MM.1S (cell line): ENCODE measurements around the gene ATOH8.

ENCODE experiments used
- DNase-seq: peaks from one replicate; pipeline ENCODE4 v3.0.0-alpha.2; 2015
- H2AFZ ChIP-seq: fragments of 300-600 bp; sonication (generic); 2 replicates; pipeline ENCODE4 v1.6.0; 2016; ENCODE audit warnings: antibody characterized with exemption, low read length
- H3F3A ChIP-seq: fragments of 300-600 bp; sonication (generic); 2 replicates; pipeline ENCODE4 v1.6.1; 2016; ENCODE audit warnings: mild to moderate bottlenecking, antibody characterized with exemption, low read length, moderate library complexity, mixed read lengths; ENCODE audit not compliant: insufficient read depth
- H3K27ac ChIP-seq: fragments of 300-600 bp; sonication (generic); 2 replicates; pipeline ENCODE4 v1.5.1; 2016; ENCODE audit warnings: mild to moderate bottlenecking, low read length
- H3K27me3 ChIP-seq: fragments of 300-600 bp; sonication (generic); replicated peaks from 2 replicates; pipeline ENCODE4 v1.6.0; 2016; ENCODE audit warnings: low read length; ENCODE audit not compliant: insufficient read depth
- H3K36me3 ChIP-seq: fragments of 300-600 bp; sonication (generic); replicated peaks from 2 replicates; pipeline ENCODE4 v1.6.1; 2016; ENCODE audit warnings: mild to moderate bottlenecking, low read length, mixed read lengths; ENCODE audit not compliant: insufficient read depth
- H3K4me1 ChIP-seq: fragments of 300-600 bp; sonication (generic); 2 replicates; pipeline ENCODE4 v1.6.1; 2016; ENCODE audit warnings: low read length, mixed read lengths
- H3K4me2 ChIP-seq: fragments of 300-600 bp; sonication (generic); 2 replicates; pipeline ENCODE4 v1.6.0; 2016; ENCODE audit warnings: low read depth, low read length
- H3K4me3 ChIP-seq: fragments of 300-600 bp; sonication (generic); 2 replicates; pipeline ENCODE4 v1.5.1; 2016; ENCODE audit warnings: low read length, mixed read lengths
- H3K79me2 ChIP-seq: fragments of 300-600 bp; sonication (generic); 2 replicates; pipeline ENCODE4 v1.6.1; 2016; ENCODE audit warnings: mixed run types, low read length, mixed read lengths
- H3K9ac ChIP-seq: fragments of 300-600 bp; sonication (generic); 2 replicates; pipeline ENCODE4 v1.6.1; 2016; ENCODE audit warnings: low read length, mixed read lengths
- H3K9me2 ChIP-seq: fragments of 300-600 bp; sonication (generic); replicated peaks from 2 replicates; pipeline ENCODE4 v1.6.1; 2016; ENCODE audit warnings: mild to moderate bottlenecking, low read length, mixed read lengths; ENCODE audit not compliant: insufficient read depth
- H3K9me3 ChIP-seq: fragments of 300-600 bp; sonication (generic); replicated peaks from 2 replicates; pipeline ENCODE4 v1.6.1; 2016; ENCODE audit warnings: mild to moderate bottlenecking, low read length, mixed read lengths; ENCODE audit not compliant: insufficient read depth
- H4K20me1 ChIP-seq: fragments of 300-600 bp; sonication (generic); 2 replicates; pipeline ENCODE4 v1.6.1; 2016; ENCODE audit warnings: mild to moderate bottlenecking, low read length, moderate library complexity, mixed read lengths; ENCODE audit not compliant: insufficient read depth
- EZH2 ChIP-seq: fragments of 300-600 bp; sonication (generic); optimal IDR thresholded peaks from 2 replicates; pipeline ENCODE3; 2017; ENCODE audit warnings: low read depth, mild to moderate bottlenecking, antibody characterized with exemption, low read length, mixed read lengths
- EZH2phosphoT487 ChIP-seq: fragments of 300-600 bp; sonication (generic); IDR thresholded peaks from 2 replicates; pipeline ENCODE4 v1.6.1; 2018; ENCODE audit warnings: antibody characterized with exemption, low read length
- TF ChIP-seq, protein P1 (sequence below): fragments of 300-600 bp; sonication (generic); IDR thresholded peaks from 2 replicates; pipeline ENCODE4 v1.5.1; 2016; ENCODE audit warnings: antibody characterized with exemption, low read length, mixed read lengths

The ATOH8 gene

DNA sequence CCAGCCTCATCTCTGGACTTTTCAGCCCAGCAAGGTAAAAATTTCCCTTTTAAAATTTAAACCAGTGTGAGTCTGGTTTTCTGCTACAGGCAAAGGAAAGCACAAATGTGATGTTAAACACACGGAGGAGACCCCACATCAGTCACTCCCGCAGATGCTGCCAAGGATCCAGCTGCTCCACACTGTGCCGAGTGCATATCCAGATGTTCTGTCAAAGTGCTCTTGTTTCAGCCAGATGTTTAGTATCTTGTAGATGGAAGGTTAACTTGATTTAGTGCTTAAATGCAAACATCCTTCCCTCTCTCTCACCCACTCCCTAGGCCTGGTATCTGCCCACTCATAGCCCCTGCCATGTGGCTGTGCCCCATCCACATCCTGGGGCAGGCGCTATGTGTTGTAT is 15.8 kb upstream of the ATOH8 start:
- Histone ChIP-seq H3K4me3 (no peak overlapping the region), H3K36me3 (no peaks in the 10 kb centered on the region), H3K27me3 (no peaks in the 10 kb centered on the region), H3K4me1 (no peaks in the 10 kb centered on the region), H3K9me3 (no peaks in the 10 kb centered on the region), H3K9ac (no peak overlapping the region), H3K79me2 (no peaks in the 10 kb centered on the region), H3F3A (no peaks in the 10 kb centered on the region), H2AFZ (no peak overlapping the region), H3K4me2 (no peak overlapping the region), H3K9me2 (no peaks in the 10 kb centered on the region), H3K27ac (no peak overlapping the region), H4K20me1 (no peaks in the 10 kb centered on the region)
- DNase-seq, result no peak
- TF ChIP-seq EZH2phosphoT487, result no peak
- no peak for TF ChIP-seq EZH2
- TF ChIP-seq, protein P1, sequence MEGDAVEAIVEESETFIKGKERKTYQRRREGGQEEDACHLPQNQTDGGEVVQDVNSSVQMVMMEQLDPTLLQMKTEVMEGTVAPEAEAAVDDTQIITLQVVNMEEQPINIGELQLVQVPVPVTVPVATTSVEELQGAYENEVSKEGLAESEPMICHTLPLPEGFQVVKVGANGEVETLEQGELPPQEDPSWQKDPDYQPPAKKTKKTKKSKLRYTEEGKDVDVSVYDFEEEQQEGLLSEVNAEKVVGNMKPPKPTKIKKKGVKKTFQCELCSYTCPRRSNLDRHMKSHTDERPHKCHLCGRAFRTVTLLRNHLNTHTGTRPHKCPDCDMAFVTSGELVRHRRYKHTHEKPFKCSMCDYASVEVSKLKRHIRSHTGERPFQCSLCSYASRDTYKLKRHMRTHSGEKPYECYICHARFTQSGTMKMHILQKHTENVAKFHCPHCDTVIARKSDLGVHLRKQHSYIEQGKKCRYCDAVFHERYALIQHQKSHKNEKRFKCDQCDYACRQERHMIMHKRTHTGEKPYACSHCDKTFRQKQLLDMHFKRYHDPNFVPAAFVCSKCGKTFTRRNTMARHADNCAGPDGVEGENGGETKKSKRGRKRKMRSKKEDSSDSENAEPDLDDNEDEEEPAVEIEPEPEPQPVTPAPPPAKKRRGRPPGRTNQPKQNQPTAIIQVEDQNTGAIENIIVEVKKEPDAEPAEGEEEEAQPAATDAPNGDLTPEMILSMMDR, result no peak

DNA sequence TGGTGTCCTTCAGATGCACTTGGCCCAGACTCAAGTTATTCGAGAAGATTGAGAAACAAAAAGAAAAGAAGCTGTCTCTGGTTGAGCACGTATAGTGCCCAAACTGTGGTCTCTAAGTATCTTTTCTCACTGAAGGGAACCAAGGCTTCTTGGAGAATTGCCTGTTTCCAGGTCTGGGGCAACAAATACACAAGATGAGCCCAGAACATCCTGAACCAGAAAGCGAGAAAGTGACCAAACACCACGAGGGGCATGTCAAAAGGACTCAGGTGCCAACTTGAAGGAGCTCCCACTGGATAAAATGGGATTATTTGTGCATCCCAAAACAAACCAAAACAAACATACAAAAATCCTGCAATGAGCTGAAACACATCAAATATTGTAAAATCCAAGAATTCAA is 13.6 kb upstream of the ATOH8 start:
- TF ChIP-seq EZH2, result no peak
- no peak for TF ChIP-seq EZH2phosphoT487
- TF ChIP-seq, protein P1, result no peak

DNA sequence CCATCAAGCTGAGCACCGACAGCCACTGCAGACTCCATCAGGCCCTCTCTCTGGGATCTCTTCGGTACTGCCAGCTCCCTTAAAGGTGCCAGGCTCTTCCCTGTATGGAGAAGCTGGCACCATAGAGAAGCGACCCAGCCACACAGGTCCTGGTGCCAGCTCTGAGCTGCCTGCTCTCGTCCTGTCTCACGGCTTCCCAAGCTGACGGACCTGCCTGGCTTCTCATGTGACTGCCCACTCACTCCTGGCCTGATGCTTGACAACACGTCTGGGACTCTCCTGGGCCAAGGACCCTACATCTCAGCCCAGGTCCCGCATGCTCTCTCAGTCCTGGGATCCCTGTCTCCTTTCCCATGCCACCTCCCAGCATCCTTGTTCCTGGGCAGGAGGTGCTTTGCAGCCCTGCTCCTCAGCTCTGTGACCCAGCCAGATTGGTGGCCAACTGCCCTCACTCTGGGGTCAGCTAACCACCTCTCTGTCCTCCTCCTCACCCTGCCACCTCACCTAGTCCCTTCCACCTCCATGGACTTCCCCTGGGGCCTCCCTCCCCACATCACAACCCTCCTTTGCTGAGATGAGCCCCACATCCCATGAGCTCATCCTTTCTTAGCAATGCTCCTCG is 12.5 kb upstream of the ATOH8 start:
- no peak overlapping the region for H3K27ac ChIP-seq
- H3K27me3 ChIP-seq, result no peaks in the 10 kb centered on the region
- H3K79me2 ChIP-seq, result no peaks in the 10 kb centered on the region
- H3K9me2 ChIP-seq, result no peaks in the 10 kb centered on the region
- no peak for DNase-seq
- TF ChIP-seq, protein P1, result no peak
- TF ChIP-seq EZH2 (no peak), EZH2phosphoT487 (no peak)
- no peaks in the 10 kb centered on the region for H3K9me3 ChIP-seq
- no peaks in the 10 kb centered on the region for H4K20me1 ChIP-seq
- H3K4me1 ChIP-seq, result no peaks in the 10 kb centered on the region
- H3K4me2 ChIP-seq, result no peak overlapping the region
- no peaks in the 10 kb centered on the region for H3K36me3 ChIP-seq
- no peak overlapping the region for H3K9ac ChIP-seq
- H2AFZ ChIP-seq, result no peak overlapping the region
- no peaks in the 10 kb centered on the region for H3F3A ChIP-seq
- no peak overlapping the region for H3K4me3 ChIP-seq

More for the DNA sequence above, 13.6 kb upstream of the ATOH8 start:
- no peaks in the 10 kb centered on the region for H3K4me1 ChIP-seq
- no peaks in the 10 kb centered on the region for H3K27me3 ChIP-seq
- no peak overlapping the region for H3K9ac ChIP-seq
- DNase-seq, result no peak
- H3K4me3 ChIP-seq, result no peak overlapping the region
- no peak overlapping the region for H3K27ac ChIP-seq
- H3K36me3 ChIP-seq, result no peaks in the 10 kb centered on the region
- no peaks in the 10 kb centered on the region for H3F3A ChIP-seq
- H2AFZ ChIP-seq, result no peak overlapping the region
- no peak overlapping the region for H3K4me2 ChIP-seq
- no peaks in the 10 kb centered on the region for H3K9me3 ChIP-seq
- no peaks in the 10 kb centered on the region for H3K79me2 ChIP-seq
- H4K20me1 ChIP-seq, result no peaks in the 10 kb centered on the region
- no peaks in the 10 kb centered on the region for H3K9me2 ChIP-seq
